Measurements from ENCODE around the gene GPS1.
"Not testable (repeated sequence)": the region's sequence is repeated elsewhere in the genome, so short reads cannot be mapped to it uniquely, and the experiment has no call there.

Gene GPS1

DNA sequence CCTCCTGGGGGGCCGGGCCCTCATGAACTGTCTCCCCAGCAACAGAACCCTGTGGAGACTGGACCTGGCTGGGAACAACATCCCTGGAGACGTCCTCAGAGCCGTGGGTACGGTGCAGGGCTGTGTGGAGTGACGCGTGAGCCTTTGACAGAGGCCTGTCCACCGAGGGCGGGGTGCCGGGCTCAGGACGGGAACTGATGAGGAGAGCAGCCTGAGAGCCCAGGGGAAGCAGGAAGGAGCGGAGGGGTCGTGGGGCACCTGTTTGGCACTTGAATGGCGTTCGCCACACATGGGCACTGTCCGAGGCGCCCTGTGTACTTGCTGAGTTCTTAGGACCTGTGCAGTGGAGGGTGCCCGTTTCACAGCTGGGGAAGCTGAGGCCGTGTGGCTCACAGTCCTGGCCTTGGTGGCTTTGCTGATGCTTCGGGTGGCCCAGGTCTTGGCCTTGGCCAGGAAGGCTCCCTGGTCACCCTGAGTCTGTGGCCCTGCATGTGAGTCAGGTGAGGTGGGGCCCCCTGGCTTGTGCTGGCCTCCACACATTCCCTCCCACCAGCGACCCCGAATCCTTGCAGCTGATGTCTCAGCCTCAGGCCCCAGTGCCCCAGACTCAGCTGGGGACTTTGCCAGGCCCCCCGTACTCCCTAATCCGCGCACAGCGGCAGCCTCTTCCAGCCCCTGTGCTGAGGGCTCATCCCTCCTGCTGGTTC is 26.1 kb upstream of the GPS1 start:
- DNase-seq, result no peak

DNA sequence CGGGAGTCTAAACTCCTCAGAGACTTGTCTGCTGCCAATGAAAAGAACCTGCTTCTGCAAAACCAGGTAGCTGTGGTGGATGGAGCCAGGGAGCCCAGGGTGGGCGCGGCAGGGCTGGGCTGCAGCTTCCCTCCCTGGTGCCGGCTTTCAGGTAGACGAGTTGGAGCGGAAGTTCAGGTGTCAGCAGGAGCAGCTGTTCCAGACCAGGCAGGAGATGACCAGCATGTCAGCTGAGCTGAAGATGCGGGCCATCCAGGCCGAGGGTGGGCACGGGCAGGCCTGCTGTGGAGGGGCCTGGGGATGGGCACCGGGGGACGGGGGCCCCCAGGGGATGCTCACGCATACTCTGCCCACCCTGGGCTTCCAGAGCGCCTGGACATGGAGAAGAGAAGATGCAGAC is 23.5 kb upstream of the GPS1 start:
- no peak for DNase-seq

DNA sequence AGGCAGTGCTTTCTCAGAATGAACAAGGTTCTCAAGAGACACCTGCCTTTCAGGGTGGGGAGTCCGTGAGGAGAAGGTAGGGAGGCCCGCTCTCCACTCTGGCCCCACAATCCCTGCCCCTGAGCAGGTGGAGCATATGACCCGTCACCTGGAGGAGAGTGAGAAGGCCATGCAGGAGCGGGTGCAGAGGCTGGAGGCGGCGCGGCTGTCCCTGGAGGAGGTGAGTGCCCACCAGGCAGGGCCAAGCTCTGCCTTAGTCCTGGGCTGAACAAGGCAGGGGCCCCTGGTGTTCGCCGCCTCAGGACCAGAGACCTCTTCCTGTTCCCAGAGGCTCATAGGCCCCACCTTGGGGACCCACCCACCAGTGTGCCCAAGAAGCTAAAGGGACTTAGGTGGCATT is 22.7 kb upstream of the GPS1 start:
- no peak for DNase-seq

DNA sequence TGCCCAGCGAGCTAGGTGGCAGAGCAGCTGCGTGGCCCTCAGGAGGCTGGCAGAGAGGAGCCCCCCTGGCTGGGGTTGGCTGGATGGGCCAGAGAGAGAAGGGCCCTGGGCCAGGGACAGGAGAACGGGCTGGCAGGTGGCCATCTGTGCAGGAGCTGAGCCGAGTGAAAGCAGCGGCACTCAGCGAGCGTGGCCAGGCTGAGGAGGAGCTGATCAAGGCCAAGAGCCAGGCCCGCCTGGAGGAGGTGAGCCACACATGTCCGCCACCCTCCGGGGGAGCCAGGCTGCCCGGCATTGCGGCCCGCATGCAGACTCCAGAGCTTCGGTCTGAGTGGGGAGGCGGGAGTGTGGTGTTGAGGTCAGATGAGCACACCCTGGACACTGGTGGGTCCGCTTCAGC is 22.3 kb upstream of the GPS1 start:
- peak in 2 of 51 donors; percentile 14 to 15 for DNase-seq

DNA sequence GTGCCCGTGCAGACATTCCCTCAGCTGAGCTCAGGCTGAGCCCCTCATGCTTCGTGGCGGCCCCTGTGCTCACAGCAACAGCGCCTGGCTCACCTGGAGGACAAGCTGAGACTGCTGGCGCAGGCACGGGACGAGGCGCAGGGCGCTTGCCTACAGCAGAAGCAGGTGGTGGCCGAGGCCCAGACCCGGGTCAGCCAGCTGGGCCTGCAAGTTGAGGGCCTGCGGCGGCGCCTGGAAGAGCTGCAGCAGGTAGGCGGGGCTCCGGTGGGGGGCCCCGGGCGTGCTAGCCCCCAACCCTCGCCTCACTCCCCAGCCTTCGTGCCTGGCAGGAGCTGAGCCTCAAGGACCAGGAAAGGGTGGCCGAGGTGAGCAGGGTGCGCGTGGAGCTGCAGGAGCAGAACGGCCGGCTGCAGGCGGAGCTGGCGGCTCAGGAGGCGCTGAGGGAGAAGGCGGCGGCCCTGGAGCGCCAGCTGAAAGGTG is 21.7 kb upstream of the GPS1 start:
- peak in 1 of 51 donors; percentile 11 for DNase-seq

DNA sequence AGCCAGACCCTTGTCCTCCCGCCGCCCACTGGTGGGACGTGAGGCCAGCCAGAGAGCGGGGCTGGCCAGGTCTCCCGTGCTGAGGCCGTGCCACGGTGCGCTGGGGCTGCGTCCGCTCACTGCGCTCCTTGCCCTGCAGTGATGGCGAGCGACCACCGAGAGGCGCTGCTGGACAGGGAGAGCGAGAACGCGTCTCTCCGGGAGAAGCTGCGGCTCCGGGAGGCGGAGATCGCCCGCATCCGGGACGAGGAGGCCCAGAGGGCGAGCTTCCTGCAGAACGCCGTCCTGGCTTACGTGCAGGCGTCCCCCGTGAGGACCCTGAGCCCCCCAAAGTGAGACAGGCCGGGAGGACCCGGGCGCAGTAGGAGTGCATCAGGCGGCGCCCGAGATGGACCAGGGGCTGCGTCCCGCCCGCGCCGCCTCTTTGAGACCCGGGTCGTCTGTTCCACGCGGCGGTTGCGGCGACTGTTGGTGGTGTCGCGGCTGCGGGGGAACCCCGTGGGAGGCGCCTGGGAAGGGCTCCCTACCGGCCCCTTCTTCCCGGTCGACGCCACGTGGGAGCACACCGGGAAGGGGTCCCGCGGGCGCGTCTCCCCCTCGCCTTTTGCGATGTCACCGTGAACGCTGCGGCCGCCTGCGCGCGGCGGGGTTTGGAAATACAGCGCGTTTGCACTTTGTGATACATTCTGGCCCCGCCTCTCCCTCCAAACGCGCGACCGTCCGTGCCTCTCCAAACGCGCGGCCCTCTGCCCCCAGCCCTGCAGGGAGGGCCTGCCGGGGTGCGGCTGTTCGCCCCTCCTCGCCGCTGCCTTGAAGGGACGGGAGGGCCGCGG is 21.0 kb upstream of the GPS1 start:
- peak; percentile 13 to 88 (median 69) for DNase-seq

DNA sequence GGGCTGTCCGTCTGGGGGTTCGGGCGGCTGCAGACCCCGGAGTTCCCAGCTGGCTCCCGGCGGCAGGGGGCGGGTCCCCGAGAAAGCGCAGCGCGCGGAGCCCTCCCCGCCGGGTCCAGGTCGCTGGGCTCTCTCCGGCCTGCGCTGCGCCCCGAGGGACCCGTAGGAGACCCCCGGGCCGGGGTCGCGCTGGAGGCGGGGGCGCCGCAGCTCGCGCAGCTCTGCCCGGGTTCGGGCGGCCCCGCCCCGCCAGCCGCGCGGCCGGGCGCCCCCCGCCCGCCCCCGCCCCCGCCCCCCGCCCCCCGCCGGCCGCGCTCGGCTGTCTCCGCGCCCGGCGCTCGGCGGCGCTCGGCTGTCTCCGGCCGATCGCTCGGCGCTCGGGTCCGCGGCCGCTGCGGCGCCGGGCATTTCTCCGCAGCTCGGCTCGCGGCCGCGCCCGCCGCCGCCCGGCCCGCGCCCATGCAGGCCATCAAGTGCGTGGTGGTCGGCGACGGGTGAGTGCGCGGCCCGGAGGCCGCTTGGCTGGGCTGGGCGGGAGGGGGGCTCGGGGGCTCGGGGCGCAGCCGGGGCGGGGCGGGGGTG is 20.3 kb upstream of the GPS1 start, which contains the start of gene RAC3:
RAC3 (plus strand) TSS at position 376 of the 582 bp plus-strand sequence; CDS start at position 460, 84 bp downstream.
- DNase-seq, result peak in 2 of 51 donors; percentile 23 to 43

DNA sequence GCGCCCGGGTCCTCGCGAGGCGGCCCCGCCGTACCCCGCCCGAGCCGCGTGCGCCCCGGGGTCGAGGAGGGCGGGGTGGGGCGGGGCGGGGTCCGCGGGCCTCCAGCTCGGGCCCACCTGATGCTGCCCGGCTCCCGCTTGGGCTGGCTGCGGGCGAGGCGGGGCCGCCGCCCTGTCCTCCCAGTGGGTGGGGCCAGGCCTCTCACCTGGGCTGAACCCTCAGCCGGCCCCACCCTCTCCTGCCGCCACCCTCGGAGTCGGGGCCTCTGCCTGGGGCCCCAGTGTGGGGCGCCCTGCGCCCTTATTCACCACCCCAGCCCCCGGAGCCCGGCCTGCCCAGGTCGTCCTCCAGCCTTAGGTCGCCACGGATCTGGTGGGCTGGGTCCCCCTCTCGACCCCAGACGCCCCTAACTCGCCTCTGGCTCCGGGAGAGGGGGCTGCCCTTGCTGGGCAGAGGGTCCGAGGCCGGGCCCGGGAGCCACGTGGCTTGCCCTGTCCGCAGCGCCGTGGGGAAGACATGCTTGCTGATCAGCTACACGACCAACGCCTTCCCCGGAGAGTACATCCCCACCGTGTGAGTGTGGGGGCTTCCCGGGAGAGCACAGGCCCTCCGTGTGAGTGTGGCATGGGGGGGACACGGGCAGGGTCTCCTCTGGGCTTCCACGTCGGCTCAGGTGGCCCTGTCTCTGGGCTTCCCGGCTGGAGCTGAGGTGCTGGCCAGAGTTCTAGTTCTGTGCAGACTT is 19.6 kb upstream of the GPS1 start:
- no peak for DNase-seq

DNA sequence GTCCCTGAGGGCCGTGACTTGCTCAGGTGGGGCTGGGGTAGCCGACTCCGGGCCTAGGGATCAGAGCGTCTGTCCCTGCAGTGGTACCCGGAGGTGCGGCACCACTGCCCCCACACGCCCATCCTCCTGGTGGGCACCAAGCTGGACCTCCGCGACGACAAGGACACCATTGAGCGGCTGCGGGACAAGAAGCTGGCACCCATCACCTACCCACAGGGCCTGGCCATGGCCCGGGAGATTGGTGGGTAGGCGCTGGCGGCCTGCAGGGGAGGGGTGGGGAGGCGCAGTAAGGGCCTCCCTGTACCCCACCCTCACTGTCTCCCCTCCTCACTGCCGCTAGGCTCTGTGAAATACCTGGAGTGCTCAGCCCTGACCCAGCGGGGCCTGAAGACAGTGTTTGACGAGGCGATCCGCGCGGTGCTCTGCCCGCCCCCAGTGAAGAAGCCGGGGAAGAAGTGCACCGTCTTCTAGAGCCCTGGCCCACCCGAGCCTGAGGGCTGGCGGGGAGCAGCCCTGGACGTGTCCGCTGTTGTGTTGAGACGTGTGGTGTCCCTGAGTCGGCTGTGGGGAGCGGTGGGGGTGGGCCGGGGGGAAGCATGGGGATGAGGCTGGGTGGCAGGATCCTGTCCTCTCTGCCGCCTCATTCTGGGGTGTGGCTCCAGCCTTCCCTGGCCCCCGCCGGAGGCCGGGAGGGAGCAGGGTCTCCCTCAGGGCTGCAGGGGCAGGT is 18.2 kb upstream of the GPS1 start:
- DNase-seq, result no peak

DNA sequence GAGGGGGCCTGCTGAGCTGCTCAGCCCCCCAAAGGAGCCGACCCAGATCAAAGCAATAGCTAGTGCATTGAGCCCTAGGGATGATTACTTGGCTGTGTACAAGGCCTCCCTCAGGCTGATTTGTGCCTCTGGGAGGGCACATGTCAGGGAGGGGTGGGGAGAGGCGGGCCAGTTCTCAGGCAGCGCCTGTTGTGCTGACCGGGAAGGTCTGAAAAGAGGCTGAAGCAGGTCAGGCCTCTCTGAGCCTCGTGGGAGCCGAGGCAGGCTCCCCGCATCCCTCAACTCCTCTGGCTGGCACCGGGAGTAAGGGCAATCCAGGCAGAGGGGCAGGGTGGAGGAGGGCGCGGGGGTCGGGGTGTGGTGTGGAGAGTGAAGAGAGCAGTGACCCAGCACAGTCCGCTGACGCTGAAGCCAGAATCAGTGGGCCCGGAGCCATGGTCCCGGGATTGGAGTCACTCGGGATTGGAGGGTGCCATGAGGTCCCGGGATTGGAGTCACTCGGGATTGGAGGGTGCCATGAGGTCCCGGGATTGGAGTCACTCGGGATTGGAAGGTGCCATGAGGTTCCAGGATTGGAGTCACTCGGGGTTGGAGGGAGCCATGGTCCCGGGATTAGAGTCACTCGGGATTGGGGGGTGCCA is 17.2 kb upstream of the GPS1 start:
- DNase-seq, result peak in 1 of 51 donors; percentile 11

DNA sequence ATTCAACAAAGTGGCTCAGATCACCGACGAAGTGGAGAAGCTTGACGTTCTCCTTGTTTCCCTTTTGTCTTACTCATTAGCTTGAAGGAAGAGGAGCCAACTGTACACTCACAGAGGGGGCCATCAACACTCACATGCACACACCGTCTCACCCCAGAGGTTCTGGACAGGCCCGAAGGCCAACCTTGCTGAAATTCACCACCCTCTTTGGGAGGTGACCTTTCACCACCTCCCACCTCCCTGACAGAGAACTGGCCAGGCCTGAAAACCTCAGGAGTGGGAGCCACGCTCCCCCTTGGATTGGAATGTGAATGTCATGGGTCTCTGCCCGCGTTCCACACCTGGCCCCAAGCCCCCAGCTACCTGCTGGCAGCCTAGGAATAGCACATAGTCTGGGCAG is 16.2 kb upstream of the GPS1 start:
- DNase-seq, result no peak

DNA sequence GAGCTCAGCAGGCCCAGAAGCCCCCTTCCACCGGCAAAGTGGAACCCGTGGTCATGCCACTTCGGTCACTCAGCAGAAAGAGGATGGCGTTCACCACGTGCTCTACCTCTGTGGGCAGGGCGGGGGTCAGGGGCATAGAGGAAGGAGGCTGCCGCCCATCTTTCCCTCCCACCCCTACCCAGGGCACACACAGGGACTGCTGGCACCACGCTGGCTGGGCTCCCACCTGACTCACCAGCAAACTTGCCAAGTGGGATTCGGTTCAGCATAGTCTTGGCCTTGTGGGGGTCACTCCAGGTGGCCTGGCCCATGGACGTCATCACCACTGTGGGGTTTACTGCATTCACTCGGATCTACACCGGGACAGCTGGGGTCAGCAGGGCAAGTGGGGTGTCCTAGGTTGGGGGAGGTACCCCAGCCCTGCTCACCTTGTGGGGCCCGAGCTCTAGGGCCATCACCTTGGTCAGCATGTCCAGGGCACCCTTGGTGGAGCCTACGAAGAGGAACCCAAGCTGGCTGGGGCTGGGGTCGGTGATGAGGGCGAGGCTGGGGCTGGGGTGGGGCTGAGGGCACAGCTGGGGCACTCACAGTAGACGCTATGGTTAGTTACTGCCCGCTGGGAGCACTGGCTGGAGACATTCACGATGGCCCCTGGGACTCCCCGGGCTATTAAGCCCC is 15.6 kb upstream of the GPS1 start:
- DNase-seq, result no peak

DNA sequence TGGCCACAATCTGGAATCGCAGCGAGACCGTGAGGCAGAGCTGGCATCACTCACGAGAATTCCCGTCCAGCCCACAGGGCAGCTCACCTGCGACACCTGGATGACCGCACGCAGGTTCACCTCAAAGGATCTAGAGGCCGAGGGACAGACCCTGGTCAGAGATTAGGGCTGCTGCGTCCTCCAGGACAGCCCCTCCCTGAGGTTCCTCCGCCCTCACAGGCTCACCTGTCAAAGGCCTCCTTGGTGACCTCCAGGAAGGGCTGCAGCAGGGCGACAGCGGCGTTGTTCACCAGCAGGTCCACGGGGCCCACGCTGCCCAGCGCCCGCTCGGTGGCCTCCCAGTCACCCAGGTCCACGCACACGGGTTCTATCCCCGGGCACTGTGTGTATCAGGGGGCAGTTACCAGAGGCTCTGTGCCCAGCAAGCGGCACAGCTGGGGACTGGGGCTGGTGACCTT is 15.0 kb upstream of the GPS1 start:
- no peak for DNase-seq

DNA sequence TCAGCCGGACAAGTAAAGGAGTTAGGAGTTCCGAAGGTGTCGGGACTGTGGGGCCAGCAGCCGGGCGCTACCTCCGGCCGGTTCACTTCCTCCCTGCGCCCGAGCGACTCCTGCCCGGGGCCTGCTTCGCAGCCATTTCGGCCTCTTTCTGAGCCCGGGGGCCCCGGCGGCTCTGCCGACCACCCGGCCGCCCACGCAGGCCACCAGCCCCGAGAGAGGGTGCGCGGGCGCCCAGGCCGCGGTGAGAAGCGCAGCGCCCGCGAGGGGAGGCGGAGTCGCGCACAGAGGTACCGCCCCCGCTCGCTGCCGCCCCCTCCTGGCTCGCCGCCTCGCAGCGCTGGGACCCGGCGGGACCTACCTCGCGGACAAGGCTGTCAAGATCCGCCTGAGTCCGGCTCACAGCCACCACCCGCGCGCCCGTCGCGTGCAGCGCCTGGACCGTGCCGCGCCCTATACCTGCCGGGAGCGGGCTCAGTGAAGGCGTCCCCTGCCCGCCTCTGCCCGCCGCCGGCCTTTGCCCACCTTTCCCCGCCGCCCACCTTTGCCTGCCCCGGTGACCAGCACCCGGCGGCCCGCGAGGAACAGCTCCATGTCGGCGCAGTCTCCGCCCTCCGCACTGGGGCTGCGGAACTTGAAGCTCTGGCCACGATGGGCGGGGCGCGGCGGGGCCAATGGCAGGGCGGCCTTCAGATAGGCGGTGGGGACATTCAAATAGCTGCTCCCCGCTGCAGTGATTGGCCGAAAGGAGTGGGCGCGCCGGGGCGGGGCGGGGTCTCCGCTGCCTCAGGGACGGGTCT is 14.4 kb upstream of the GPS1 start, which contains the start of gene DCXR:
DCXR (minus strand) TSS at position 606 of the 797 bp plus-strand sequence; CDS start at position 591, 15 bp downstream.
- DNase-seq, result peak; percentile 80 to 98 (median 95)

DNA sequence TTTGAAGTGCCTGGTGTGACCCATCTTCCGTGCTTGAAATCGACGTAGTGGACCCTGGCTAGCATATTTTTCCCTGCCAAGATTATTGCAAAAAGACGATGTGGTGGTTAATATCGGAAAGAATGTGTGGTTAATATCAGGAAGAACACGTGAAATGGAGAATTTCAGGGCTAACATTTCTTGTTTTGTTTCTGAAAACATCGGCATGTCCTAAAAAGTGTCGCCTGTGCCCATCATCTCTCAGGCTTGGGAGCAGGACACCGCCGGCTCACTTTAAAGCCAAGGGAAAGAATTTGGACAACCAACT is 13.9 kb upstream of the GPS1 start:
- DNase-seq, result no peak

DNA sequence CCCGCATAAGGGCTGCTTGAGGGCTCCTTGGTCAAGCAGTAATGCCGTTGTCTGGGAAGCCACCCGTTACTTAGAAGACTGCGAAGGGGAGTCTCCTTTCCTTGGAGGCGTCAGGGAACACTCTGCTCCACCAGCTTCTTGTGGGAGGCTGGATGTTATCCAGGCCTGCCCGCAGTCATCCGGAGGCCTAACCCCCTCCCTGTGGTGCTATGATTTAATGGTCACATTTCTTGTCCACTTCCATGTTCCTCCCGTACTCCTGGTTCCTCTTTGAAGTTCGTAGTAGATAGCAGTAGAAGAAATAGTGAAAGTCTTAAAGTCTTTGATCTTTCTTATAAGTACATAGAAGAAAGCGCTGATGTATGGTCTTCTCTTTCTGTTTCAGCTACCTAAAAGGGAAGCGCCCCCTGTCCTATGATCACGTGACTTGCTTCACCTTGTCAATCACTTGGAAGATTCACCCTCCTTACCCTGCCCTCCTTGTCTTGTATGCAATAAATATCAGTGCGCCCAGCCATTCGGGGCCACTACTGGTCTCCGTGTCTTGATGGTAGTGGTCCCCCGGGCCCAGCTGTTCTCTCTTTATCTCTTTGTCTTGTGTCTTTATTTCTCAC is 12.8 kb upstream of the GPS1 start:
- not testable (repeated sequence) for DNase-seq

DNA sequence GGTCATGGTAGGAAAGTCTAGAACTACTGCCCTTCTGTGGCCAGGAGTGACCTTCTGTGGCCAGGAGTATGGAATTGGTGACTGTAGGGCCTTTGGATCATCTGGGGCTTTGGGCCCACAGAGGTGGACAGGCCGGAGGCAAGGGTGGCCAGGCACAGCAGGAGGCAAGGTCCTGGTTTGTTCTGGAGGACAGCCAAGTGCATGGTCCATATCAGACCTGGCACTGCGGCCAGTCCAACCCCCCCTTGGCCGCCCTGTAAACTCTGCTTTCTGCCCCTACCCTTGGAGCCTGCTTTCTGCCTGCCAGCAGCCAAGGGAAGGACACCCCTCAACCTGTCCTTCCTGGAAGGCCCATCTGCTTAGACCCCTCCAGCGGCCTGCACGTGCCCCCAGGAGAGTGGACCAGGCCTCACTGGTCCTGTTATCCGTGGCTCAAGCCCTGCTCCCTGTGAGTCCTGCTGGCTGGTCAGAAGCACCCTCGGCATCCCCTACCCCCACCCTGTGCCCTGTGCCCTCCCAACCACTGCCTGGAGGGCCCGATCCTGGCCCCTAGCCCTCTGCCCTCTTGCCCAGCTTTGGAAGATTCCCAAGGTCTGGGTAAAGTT is 11.9 kb upstream of the GPS1 start:
- no peak for DNase-seq

Data from hypothalamus (tissue), 51 donors.